NCI-H1105 treated with DMSO at 0.1 percent for 48 hours (cell line): ENCODE results near the gene GPBP1L1.
"Not testable (repeated sequence)": the region's sequence is repeated elsewhere in the genome, so short reads cannot be mapped to it uniquely, and the experiment has no call there.

Source experiments
- DNase-seq: peaks from one replicate; lab custom pipeline; 2025; lab: John Stamatoyannopoulos, UW

Gene GPBP1L1

DNA sequence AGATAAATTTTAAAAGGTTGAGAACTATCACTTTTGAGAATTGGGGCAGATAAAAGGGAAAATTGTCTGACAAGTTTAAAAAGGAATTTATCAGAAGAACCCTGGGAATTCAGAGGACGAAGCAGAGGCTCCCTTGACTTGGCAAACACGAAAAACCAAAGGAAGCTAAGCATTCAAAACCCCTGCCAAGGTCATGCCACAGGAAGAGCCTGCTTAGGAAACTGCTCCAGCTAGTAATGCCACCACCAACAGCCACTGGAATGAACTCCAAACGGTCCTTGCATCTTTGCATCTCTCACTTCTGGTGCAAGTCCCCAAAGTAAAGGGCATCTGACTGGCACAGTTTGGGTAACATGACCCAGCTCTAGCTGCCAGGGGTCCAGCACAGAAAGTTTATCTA lies 7.2 kb downstream of the GPBP1L1 start:
- no peak for DNase-seq

DNA sequence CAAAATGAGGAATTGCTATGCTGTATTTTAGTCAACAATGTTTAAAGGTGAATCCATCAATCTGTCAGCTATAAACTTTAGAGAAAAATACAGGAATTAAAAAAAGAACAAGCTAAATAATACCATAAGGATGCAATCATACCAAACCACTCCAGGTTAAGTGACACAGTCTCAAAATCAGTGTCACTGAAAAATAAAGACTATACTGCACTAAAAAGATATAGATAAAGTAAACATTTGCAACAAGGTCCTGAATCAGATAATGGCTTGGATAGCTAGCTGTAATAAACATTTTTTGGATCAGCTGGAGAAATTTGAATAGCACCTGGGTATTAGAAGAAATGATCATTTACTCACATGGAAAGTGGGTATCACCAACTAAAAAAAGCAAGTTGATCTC lies 7.8 kb downstream of the GPBP1L1 start:
- no peak for DNase-seq

DNA sequence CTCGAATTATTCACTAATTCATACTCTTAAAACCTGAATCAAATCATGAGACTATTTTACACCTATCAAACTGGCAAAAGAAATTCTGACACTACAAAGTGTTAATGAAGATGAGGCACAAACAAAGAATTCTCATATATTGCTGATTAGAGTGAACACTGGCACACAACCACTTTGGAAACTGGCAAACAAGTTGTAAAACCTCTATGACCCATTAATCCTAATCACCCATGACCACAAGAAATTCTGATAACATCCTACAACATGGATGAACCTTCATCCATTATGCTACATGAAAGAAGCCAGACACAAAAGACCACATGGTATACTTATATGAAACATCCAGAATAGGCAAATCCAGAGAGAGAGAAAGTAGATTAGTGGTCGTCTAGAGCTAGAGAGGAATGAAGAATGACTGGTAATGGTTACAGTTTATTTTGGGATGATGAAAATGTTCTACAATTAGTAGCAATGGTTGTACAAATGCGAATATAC lies 8.5 kb downstream of the GPBP1L1 start:
- DNase-seq = no peak

DNA sequence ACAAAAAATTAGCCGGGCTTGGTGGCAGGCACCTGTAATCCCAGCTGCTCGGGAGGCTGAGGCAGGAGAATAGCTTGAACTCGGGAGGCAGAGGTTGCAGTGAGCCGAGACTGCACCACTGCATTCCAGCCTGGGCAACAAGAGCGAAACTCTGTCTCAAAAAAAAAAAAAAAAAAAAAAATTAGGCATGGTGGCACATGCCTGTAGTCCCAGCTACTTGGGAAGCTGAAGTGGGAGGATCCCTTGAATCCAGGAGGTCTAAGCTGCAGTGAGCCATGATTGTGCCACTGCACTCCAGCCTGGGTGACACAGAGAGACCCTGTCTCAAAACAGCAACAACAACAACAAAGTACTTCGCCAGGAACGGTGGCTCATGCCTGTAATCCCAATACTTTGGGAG lies 9.8 kb downstream of the GPBP1L1 start:
- DNase-seq = not testable (repeated sequence)

- no peak for DNase-seq
Observed at GRCh38 chr1:45674478-45674877, 11.9 kb downstream of the GPBP1L1 start.

- no peak for DNase-seq
Observed at GRCh38 chr1:45673956-45674355, 12.4 kb downstream of the GPBP1L1 start.

GRCh38 chr1:45669859-45670655 lies 16.3 kb downstream of the GPBP1L1 start:
- DNase-seq = no peak

DNA sequence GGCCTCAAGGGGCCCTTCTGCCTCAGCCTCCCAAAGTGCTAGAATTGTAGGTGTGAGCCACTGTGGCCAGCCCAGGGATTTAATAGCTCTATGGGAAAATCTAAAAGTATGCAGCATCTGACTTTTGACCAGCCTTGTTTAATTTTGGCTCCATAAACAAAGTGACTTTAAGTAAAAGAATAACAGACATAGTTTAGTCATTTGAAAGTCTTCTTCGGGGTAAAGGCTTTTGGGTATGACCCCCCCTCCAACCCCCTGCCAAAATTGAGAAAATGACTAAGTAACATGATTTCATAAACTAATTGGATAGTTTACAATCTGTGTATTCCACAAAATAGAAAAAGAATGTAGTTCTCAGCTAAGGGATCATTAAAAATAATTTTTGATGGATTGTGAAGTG lies 17.0 kb downstream of the GPBP1L1 start:
- no peak for DNase-seq

- no peak for DNase-seq
Observed at GRCh38 chr1:45668526-45668925, 17.8 kb downstream of the GPBP1L1 start.

- no peak for DNase-seq
Observed at GRCh38 chr1:45667321-45668111, 18.8 kb downstream of the GPBP1L1 start.

- no peak for DNase-seq
Observed at GRCh38 chr1:45666836-45667235, 19.5 kb downstream of the GPBP1L1 start.

DNA sequence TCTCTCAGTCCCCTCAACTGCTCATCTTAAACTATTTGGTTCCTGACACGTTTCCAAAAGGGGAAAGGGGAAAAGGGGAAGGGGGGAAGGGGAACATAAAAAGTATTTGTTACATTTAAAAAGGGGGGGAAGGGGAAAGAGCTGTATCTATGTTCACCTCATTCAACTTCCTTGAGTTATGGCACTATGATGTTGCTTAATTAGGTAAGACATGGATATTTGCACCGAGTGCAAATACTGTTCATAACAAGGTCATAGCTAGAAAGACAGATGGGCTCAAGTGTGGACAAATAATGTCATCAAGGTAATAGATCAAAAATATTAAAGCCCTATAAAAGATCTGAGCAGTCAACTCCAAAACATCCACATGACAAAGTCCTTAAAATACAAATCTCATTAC lies 26.0 kb downstream of the GPBP1L1 start:
- DNase-seq = no peak

- DNase-seq = no peak
Observed at GRCh38 chr1:45659222-45659621, 27.1 kb downstream of the GPBP1L1 start.

GRCh38 chr1:45658171-45658570 lies 28.2 kb downstream of the GPBP1L1 start:
- no peak for DNase-seq

DNA sequence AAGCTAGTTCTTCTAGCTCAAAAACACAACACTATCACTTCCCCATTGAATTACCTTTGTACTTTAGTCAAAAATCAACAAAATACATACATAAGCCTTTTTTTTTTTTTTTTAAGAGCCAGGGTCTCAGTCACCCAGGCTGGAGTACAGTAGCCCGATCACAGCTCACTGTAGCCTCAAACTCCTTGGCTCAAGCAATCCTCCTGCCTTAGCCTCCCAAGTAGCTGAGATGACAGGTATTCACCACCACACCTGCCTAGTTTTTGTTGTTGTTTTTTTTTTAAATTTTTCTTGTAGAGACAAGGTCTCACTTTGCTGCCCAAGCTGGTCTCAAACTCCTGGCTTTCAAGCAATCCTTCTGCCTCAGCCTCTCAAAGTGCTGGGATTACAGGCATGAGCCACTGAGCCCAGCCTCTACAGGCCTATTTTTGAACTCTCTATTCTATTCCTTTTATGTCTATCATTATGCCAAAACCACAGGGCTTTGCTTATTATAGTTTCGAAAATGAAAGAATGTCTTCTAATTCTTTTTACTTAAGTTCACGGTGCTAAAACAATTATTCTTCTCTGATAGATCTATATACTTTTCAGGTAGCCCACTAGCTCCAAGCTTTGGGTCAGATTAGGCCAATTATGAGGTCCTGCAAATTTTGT lies 29.6 kb downstream of the GPBP1L1 start:
- DNase-seq = no peak

DNA sequence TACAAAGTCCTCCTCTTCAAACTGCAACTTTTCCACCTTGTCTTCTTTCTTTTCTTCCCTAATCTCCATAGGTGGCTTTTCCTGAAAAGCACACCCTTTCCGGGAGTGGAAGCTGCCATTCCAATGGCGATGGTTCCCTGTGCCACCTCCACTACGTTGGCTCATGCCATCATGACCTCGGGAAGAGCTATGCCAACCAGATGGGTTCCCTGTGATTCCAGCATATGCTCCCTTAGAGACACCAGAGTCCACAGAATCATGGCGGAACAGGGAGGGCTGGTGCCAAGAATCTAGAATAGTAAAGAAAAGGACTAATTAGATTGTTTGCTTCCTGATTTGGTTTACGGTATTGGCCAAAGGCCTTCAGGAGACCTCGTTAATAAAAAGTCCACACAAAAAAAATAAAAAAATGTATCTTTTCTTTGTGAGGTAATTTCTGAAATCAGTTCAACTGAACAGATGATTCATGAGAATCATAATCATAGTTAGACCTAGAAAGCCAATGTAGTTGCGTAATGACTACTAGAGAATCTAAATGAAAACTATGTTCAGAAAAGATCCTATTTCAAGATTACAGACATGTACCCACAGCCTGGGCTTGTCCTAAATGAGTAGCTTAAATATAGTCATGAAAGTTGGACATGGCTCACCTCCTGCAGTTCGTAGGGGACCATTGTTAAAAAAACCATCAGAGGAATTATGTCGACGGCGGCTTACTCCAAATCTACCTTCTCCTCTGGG lies 31.6 kb downstream of the GPBP1L1 start:
- no peak for DNase-seq

DNA sequence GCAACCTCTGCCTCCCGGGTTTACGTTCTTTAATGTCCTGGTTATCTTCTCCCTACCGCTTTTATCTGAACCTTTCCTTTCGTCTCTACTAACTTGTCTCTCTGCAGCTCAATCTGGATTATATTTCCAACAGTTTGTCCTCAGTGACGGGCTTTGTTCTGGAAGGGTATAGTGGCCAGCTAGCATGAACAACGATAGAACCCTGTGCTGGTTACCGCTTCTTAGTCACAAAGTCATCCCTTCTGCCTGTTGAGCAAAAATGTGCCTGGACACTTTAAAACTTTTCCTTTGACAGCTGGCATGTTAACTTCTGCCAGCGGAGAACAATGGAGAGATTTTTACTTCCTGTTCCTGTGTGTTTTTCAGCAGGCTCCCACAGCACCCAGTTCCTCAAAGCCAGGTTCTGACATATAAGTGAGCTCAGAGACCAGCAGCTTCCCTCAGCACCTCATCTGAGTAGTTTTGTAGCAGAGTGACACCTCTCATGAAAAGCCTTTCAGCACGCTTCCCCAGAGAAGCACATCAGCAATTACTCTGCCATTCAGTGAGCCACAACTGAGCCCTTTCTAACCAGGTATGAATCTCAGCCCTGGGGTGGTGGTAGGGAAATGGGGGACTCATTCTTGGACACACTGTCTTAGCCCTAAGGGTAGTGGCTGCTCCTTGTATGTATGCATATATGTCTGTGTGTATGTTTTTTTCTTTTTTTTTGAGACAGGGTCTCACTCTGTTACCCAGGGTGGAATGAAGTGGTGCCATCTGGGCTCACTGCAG lies 38.9 kb downstream of the GPBP1L1 start:
- DNase-seq = no peak

DNA sequence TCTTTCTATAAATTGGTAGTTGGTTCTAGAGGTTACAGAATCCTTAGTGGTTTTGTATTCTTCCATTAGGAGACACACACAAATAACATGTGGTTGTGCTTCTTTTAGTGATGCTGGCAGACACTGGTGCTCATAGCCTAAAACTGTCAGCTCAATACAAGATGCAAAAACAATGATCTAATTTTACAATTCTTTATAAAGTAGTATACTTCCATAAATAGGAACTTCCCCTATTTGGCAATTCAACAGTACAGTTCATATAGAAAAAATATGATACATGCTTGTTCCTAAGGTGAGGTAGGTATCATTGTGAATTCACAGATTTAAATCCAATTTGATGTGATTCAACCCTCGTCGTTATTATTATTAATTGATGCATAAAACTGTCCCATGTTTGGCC lies 41.7 kb downstream of the GPBP1L1 start:
- no peak for DNase-seq

- no peak for DNase-seq
Observed at GRCh38 chr1:45643978-45644377, 42.4 kb downstream of the GPBP1L1 start.

- DNase-seq = no peak
Observed at GRCh38 chr1:45643321-45643720, 43.0 kb downstream of the GPBP1L1 start.

GRCh38 chr1:45640293-45640692 lies 46.0 kb downstream of the GPBP1L1 start:
- DNase-seq = no peak
